Measurements from ENCODE around the gene FOXO1. TPM values are rescaled to one million over a fixed set of nuclear protein-coding genes. Genes with fewer than 3 reads are reported as not detected.

The FOXO1 gene
- total RNA-seq, 2 donors from 2014 or later = 15.7 to 26.4 TPM

GRCh38 chr13:40598569-40598968 is 67.9 kb downstream of the FOXO1 start:
- Histone ChIP-seq H3K4me1 (no peaks in the 10 kb centered on the region), H3K36me3 (no peaks in the 10 kb centered on the region), H3K9ac (ENCODE audit: low read depth in 2 of 2, low read length in 2 of 2) (no peak overlapping the region), H3K9me3 (no peaks in the 10 kb centered on the region), H3K27me3 (no peaks in the 10 kb centered on the region), H3K4me3 (no peak overlapping the region), H3K27ac (no peak overlapping the region)
- no peak for DNase-seq
- intact Hi-C loops (cut with DNase I) = no loop called here
- no peak for TF ChIP-seq CTCF (IDR thresholded peaks at IDR 0.05)

DNA sequence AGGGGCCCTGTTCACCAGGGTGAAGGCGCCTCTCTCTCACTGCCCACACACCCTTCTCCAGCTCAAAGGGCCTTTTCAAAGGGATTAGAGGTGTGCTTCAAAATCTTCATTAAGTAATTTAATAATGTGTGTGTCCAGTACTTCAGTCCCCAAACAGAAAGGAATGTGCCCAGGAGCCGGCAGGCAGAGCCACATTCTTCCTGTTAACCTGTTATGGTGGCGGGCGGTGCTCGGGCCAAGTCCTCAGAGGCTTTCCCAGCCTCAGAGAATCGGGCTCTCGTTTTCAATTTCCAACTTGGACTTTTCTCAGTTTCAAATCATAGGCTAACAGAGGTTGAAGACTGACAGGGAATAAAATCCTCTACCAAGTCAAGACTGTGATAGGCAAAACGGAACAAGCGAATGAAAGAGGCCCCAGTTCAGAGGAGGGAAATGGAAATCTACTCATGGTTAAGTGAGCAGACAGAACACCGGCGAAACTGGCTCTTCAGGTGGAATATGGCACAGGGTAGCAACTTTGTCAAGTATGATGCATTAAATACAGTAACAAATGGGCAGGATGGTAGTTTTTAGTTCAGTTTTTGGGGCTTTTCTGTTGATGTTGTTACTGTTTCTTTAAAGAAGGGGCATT is 68.6 kb downstream of the FOXO1 start:
- no peaks in the 10 kb centered on the region for H3K4me1 ChIP-seq
- DNase-seq = no peak

DNA sequence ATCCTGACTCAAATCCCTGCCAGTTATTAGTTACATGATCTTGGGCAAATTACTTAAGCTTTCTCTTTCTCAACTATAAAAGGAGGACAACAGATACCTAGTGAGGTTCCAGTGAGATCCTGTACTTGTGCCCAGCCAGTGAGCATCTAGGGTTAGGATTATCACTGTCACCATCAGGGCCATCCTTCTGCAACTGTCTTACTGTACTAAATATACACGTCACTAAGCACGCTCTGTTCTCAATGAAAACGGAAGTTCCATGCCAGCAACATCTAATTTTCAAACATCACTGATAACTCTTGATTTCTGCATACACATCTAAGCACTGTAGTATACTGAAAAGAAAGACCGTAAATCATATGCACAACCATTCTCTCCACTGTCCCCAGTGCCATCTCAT is 70.0 kb downstream of the FOXO1 start:
- DNase-seq = no peak
- Histone ChIP-seq H3K27me3 (no peaks in the 10 kb centered on the region), H3K4me3 (no peak overlapping the region), H3K27ac (no peak overlapping the region), H3K9ac (ENCODE audit: low read depth in 2 of 2, low read length in 2 of 2) (no peak overlapping the region), H3K9me3 (no peaks in the 10 kb centered on the region), H3K4me1 (no peaks in the 10 kb centered on the region), H3K36me3 (no peaks in the 10 kb centered on the region)
- TF ChIP-seq CTCF (IDR thresholded peaks at IDR 0.05) = no peak
- intact Hi-C loops (cut with DNase I) = no loop called here

More for the DNA sequence above, 68.6 kb downstream of the FOXO1 start:
- intact Hi-C loops (cut with DNase I) = no loop called here
- no peaks in the 10 kb centered on the region for H3K27me3 ChIP-seq
- no peak overlapping the region for H3K27ac ChIP-seq
- H3K36me3 ChIP-seq = no peaks in the 10 kb centered on the region
- H3K9ac ChIP-seq (ENCODE audit: low read depth in 2 of 2, low read length in 2 of 2) = no peak overlapping the region
- TF ChIP-seq CTCF (IDR thresholded peaks at IDR 0.05) = no peak
- no peak overlapping the region for H3K4me3 ChIP-seq
- no peaks in the 10 kb centered on the region for H3K9me3 ChIP-seq

GRCh38 chr13:40595693-40596092 is 70.7 kb downstream of the FOXO1 start:
- no peak for DNase-seq
- Histone ChIP-seq H3K4me1 (no peaks in the 10 kb centered on the region), H3K9me3 (no peaks in the 10 kb centered on the region), H3K4me3 (no peak overlapping the region), H3K27ac (no peak overlapping the region), H3K27me3 (no peaks in the 10 kb centered on the region), H3K36me3 (no peaks in the 10 kb centered on the region), H3K9ac (ENCODE audit: low read depth in 2 of 2, low read length in 2 of 2) (no peak overlapping the region)
- intact Hi-C loops (cut with DNase I) = no loop called here
- TF ChIP-seq CTCF (IDR thresholded peaks at IDR 0.05) = no peak

GRCh38 chr13:40592035-40592434 is 74.4 kb downstream of the FOXO1 start:
- Histone ChIP-seq H3K4me3 (no peak overlapping the region), H3K27me3 (no peaks in the 10 kb centered on the region), H3K9me3 (no peaks in the 10 kb centered on the region), H3K36me3 (no peaks in the 10 kb centered on the region), H3K9ac (ENCODE audit: low read depth in 2 of 2, low read length in 2 of 2) (no peak overlapping the region), H3K4me1 (peaks cover 4% of the 10 kb centered on the region), H3K27ac (no peak overlapping the region)
- intact Hi-C loops (cut with DNase I) = no loop called here
- no peak for DNase-seq
- no peak for TF ChIP-seq CTCF (IDR thresholded peaks at IDR 0.05)
